ENCODE data around the gene KRTAP5-5. TPM values are rescaled to one million over a fixed set of nuclear protein-coding genes. Genes with fewer than 3 reads are reported as not detected.

KRTAP5-5 gene
- total and polyA plus RNA-seq, 2 of the 8 experiments (the other 6 are each of a cell fraction or from before 2014, with no cell fraction given), result 0.09 TPM; not detected in 1

- Histone ChIP-seq H3K9ac (replicated peaks in 1 of 4; ENCODE audit: extremely low read depth in 1 of 4, low read depth in 3 of 4, low read length in 3 of 4) (no peak overlapping the region), H3K27me3 (replicated peaks in 1 of 4; ENCODE audit: control insufficient read depth in 3 of 4, extremely low read depth in 1 of 4, insufficient read depth in 3 of 4, low read length in 3 of 4) (peaks cover 0 to 4% (median 0%) of the 10 kb centered on the region in 4 experiments; a peak in 3 of 7 replicates), H4K8ac (ENCODE audit: extremely low read depth, insufficient read depth, low read length) (no peak overlapping the region), H3K9me3 (ENCODE audit: insufficient read depth in 2 of 2, low read depth in 1 of 2, low read length in 1 of 2) (no peaks in the 10 kb centered on the region), H3K23me2 (ENCODE audit: low read depth, low read length) (peaks cover 6% of the 10 kb centered on the region; the same call in 1 of the 2 replicates), H3K4me1 (replicated peaks in 1 of 4; ENCODE audit: control insufficient read depth in 3 of 4, insufficient read depth in 4 of 4, low read length in 3 of 4) (no peaks in the 10 kb centered on the region; a peak in 1 of 7 replicates), H2BK20ac (ENCODE audit: low read length) (no peak overlapping the region), H3K79me1 (ENCODE audit: low read depth, low read length) (no peaks in the 10 kb centered on the region), H3K14ac (ENCODE audit: insufficient read length) (no peak overlapping the region), H2AK5ac (ENCODE audit: low read depth, low read length) (no peak overlapping the region), H3K56ac (replicated peaks; ENCODE audit: insufficient read length, low read depth, low read length) (no peak overlapping the region), H4K20me1 (replicated peaks in 1 of 2; ENCODE audit: control insufficient read depth in 1 of 2, insufficient read depth in 2 of 2, low read length in 2 of 2) (peaks cover 0 to 2% of the 10 kb centered on the region in 2 experiments), H3K23ac (ENCODE audit: insufficient read length) (no peak overlapping the region), H4K5ac (ENCODE audit: insufficient read length, low read depth, low read length) (no peak overlapping the region), H3K4me2 (ENCODE audit: insufficient read depth in 1 of 2, low read depth in 2 of 2, low read length in 2 of 2) (no peak overlapping the region), H3K36me3 (ENCODE audit: control insufficient read depth in 2 of 4, insufficient read depth in 4 of 4, low read length in 3 of 4) (no peaks in the 10 kb centered on the region), H2AFZ (ENCODE audit: low read length) (no peak overlapping the region), H3K27ac (ENCODE audit: low read depth, low read length) (no peak overlapping the region), H2BK5ac (ENCODE audit: low read depth, low read length) (no peak overlapping the region), H3K79me2 (ENCODE audit: control insufficient read depth in 1 of 2, insufficient read depth in 2 of 2, low read length in 2 of 2) (no peaks in the 10 kb centered on the region), H4K91ac (replicated peaks; ENCODE audit: insufficient read length, low read length) (no peak overlapping the region), H3K4me3 (ENCODE audit: extremely low read depth in 1 of 4, insufficient read depth in 2 of 4, low read depth in 3 of 4, low read length in 4 of 4) (no peak overlapping the region), H3K18ac (ENCODE audit: extremely low read depth, low read length) (no peak overlapping the region), H3K4ac (replicated peaks; ENCODE audit: insufficient read length, low read depth, low read length) (no peak overlapping the region), H2BK15ac (ENCODE audit: low read length) (no peak overlapping the region), H2BK12ac (ENCODE audit: low read depth, low read length) (no peak overlapping the region), H2BK120ac (replicated peaks; ENCODE audit: low read depth, low read length) (no peak overlapping the region)
- DNase-seq (ENCODE audit: low read depth in 1 of 2, low spot score in 2 of 2) (no peak), FAIRE-seq (no peak)
- WGBS, 2 experiments (ENCODE audit: extremely low coverage in 1 of 2, insufficient coverage in 1 of 2, insufficient read length in 1 of 2, insufficient replicate concordance in 2 of 2, low coverage in 1 of 2, low lambda C conversion rate in 2 of 2, missing lambda C conversion rate in 1 of 2), result 84% methylated on average over 11 of the region's 11 CpGs; no CpG with 5 or more reads in 1 of the 2 experiments
- ChIA-PET CTCF (ENCODE audit: partially characterized antibody) (interaction anchor here (1.3 to 4.5 kb wide), 3 partner anchors 20 to 161 kb away, joined by 4 to 21 read pairs (median 15); partner anchors contain the start of gene SYT8), POLR2A (ENCODE audit: partially characterized antibody) (no interaction called here)
- TF ChIP-seq SAP30 (IDR thresholded peaks at IDR 0.05; ENCODE audit: insufficient read depth, insufficient replicate concordance, low read length), result no peak
Measured at GRCh38 chr11:1673446-1674172, 44.0 kb downstream of the KRTAP5-5 start.
